ENCODE measurements around the gene PSAT1. TPM values are rescaled to one million over a fixed set of nuclear protein-coding genes. Genes with fewer than 3 reads are reported as not detected.

Gene PSAT1
- total and polyA plus RNA-seq, 2 experiments from 2014 or later = 368 to 510 TPM

GRCh38 chr9:78354989-78355388 lies 58.1 kb downstream of the PSAT1 start:
- no peaks in the 10 kb centered on the region for H3F3A ChIP-seq (ENCODE audit: insufficient read depth)
- DNase-seq = no peak
- no peak overlapping the region for H3K27ac ChIP-seq
- H3K79me2 ChIP-seq (ENCODE audit: insufficient read depth) = no peaks in the 10 kb centered on the region
- H3K36me3 ChIP-seq (ENCODE audit: low read depth) = no peaks in the 10 kb centered on the region
- TF ChIP-seq EZH2phosphoT487 (IDR thresholded peaks at IDR 0.05; ENCODE audit: insufficient read depth, low read depth) (no peak), EZH2 (IDR thresholded peaks at IDR 0.05; ENCODE audit: insufficient read depth, poor library complexity, severe bottlenecking) (no peak)
- H3K27me3 ChIP-seq (replicated peaks; ENCODE audit: insufficient read depth) = no peaks in the 10 kb centered on the region
- H3K9me3 ChIP-seq (ENCODE audit: low read depth) = no peaks in the 10 kb centered on the region
- 49 to 52% methylated on average over 3 of the region's 3 CpGs for WGBS, 2 experiments (ENCODE audit: low coverage in 1 of 2, low lambda C conversion rate in 2 of 2, missing lambda C conversion rate in 2 of 2)
- H3K9ac ChIP-seq = no peak overlapping the region
- H3K4me1 ChIP-seq (ENCODE audit: insufficient read depth) = no peaks in the 10 kb centered on the region
- in situ Hi-C loops (cut with MboI) = no loop called here
- H3K4me3 ChIP-seq = no peak overlapping the region
- H3K9me2 ChIP-seq (ENCODE audit: insufficient read depth) = no peaks in the 10 kb centered on the region
- H3K4me2 ChIP-seq (ENCODE audit: unreplicated experiment) = no peak overlapping the region
- H4K20me1 ChIP-seq (ENCODE audit: insufficient read depth) = no peaks in the 10 kb centered on the region
- H2AFZ ChIP-seq = no peak overlapping the region

GRCh38 chr9:78356634-78357033 lies 59.7 kb downstream of the PSAT1 start:
- TF ChIP-seq EZH2phosphoT487 (IDR thresholded peaks at IDR 0.05; ENCODE audit: insufficient read depth, low read depth) (no peak), EZH2 (IDR thresholded peaks at IDR 0.05; ENCODE audit: insufficient read depth, poor library complexity, severe bottlenecking) (no peak)
- Histone ChIP-seq H3K9me2 (ENCODE audit: insufficient read depth) (no peaks in the 10 kb centered on the region), H3K9me3 (ENCODE audit: low read depth) (no peaks in the 10 kb centered on the region), H3K4me2 (ENCODE audit: unreplicated experiment) (no peak overlapping the region), H3K27me3 (replicated peaks; ENCODE audit: insufficient read depth) (no peaks in the 10 kb centered on the region), H4K20me1 (ENCODE audit: insufficient read depth) (no peaks in the 10 kb centered on the region), H2AFZ (no peak overlapping the region), H3K4me1 (ENCODE audit: insufficient read depth) (no peaks in the 10 kb centered on the region), H3K9ac (no peak overlapping the region), H3K79me2 (ENCODE audit: insufficient read depth) (no peaks in the 10 kb centered on the region), H3K27ac (no peak overlapping the region), H3K4me3 (no peak overlapping the region), H3K36me3 (ENCODE audit: low read depth) (no peaks in the 10 kb centered on the region), H3F3A (ENCODE audit: insufficient read depth) (no peaks in the 10 kb centered on the region)
- 43 to 49% methylated on average over 4 of the region's 4 CpGs for WGBS, 2 experiments (ENCODE audit: low coverage in 1 of 2, low lambda C conversion rate in 2 of 2, missing lambda C conversion rate in 2 of 2)
- DNase-seq = no peak
- in situ Hi-C loops (cut with MboI) = no loop called here

GRCh38 chr9:78357165-78357873 lies 60.4 kb downstream of the PSAT1 start:
- Histone ChIP-seq H3K4me2 (ENCODE audit: unreplicated experiment) (no peak overlapping the region), H3K9me3 (ENCODE audit: low read depth) (no peaks in the 10 kb centered on the region), H3K4me3 (no peak overlapping the region), H3K79me2 (ENCODE audit: insufficient read depth) (no peaks in the 10 kb centered on the region), H3K9me2 (ENCODE audit: insufficient read depth) (no peaks in the 10 kb centered on the region), H3K27ac (no peak overlapping the region), H3K9ac (no peak overlapping the region), H3K27me3 (replicated peaks; ENCODE audit: insufficient read depth) (no peaks in the 10 kb centered on the region), H3K36me3 (ENCODE audit: low read depth) (no peaks in the 10 kb centered on the region), H3F3A (ENCODE audit: insufficient read depth) (no peaks in the 10 kb centered on the region), H4K20me1 (ENCODE audit: insufficient read depth) (no peaks in the 10 kb centered on the region), H2AFZ (no peak overlapping the region), H3K4me1 (ENCODE audit: insufficient read depth) (no peaks in the 10 kb centered on the region)
- WGBS, 2 experiments (ENCODE audit: low coverage in 1 of 2, low lambda C conversion rate in 2 of 2, missing lambda C conversion rate in 2 of 2) = 75 to 76% methylated on average over 22 to 23 of the region's 23 CpGs
- in situ Hi-C loops (cut with MboI) = no loop called here
- TF ChIP-seq EZH2 (IDR thresholded peaks at IDR 0.05; ENCODE audit: insufficient read depth, poor library complexity, severe bottlenecking) = no peak
- TF ChIP-seq EZH2phosphoT487 (IDR thresholded peaks at IDR 0.05; ENCODE audit: insufficient read depth, low read depth) = no peak
- DNase-seq = no peak

GRCh38 chr9:78358329-78359051 lies 61.6 kb downstream of the PSAT1 start:
- in situ Hi-C loops (cut with MboI) = no loop called here
- WGBS, 2 experiments (ENCODE audit: low coverage in 1 of 2, low lambda C conversion rate in 2 of 2, missing lambda C conversion rate in 2 of 2) = 78 to 81% methylated on average over 17 of the region's 17 CpGs
- no peaks in the 10 kb centered on the region for H3K9me2 ChIP-seq (ENCODE audit: insufficient read depth)

More at GRCh38 chr9:78358329-78359051, 61.6 kb downstream of the PSAT1 start:
- no peak for DNase-seq
- no peaks in the 10 kb centered on the region for H3K36me3 ChIP-seq (ENCODE audit: low read depth)
- H3K4me3 ChIP-seq = no peak overlapping the region
- no peak overlapping the region for H3K27ac ChIP-seq
- H2AFZ ChIP-seq = no peak overlapping the region
- H3K79me2 ChIP-seq (ENCODE audit: insufficient read depth) = no peaks in the 10 kb centered on the region
- no peak for TF ChIP-seq EZH2phosphoT487 (IDR thresholded peaks at IDR 0.05; ENCODE audit: insufficient read depth, low read depth)
- TF ChIP-seq EZH2 (IDR thresholded peaks at IDR 0.05; ENCODE audit: insufficient read depth, poor library complexity, severe bottlenecking) = no peak
- no peaks in the 10 kb centered on the region for H3K9me3 ChIP-seq (ENCODE audit: low read depth)
- H4K20me1 ChIP-seq (ENCODE audit: insufficient read depth) = no peaks in the 10 kb centered on the region
- no peak overlapping the region for H3K9ac ChIP-seq
- no peak overlapping the region for H3K4me2 ChIP-seq (ENCODE audit: unreplicated experiment)
- peaks cover 9% of the 10 kb centered on the region; the same call in 1 of the 2 replicates for H3F3A ChIP-seq (ENCODE audit: insufficient read depth)
- H3K27me3 ChIP-seq (replicated peaks; ENCODE audit: insufficient read depth) = no peaks in the 10 kb centered on the region
- peaks cover 6% of the 10 kb centered on the region; the same call in 1 of the 2 replicates for H3K4me1 ChIP-seq (ENCODE audit: insufficient read depth)

Data from GM23248 (cell line).